OCI-LY1 (cell line): Measurements from ENCODE around the gene FGFR2.

ENCODE experiments used
- EZH2 ChIP-seq: fragments of 200-600 bp; sonication (generic), shearing (Covaris generic); IDR thresholded peaks from 2 replicates; pipeline ENCODE4 v1.8.0; 2017; ENCODE audit warnings: borderline replicate concordance, mixed run types, mild to moderate bottlenecking, antibody characterized with exemption, low read length, moderate library complexity, mixed read lengths
- TF ChIP-seq, protein P1 (sequence below): fragments of 200-600 bp; sonication (generic), shearing (Covaris generic); IDR thresholded peaks from 2 replicates; pipeline ENCODE4 v1.5.1; 2017; ENCODE audit warnings: mild to moderate bottlenecking, antibody characterized with exemption, low read length, moderate library complexity, mixed read lengths

DNA sequence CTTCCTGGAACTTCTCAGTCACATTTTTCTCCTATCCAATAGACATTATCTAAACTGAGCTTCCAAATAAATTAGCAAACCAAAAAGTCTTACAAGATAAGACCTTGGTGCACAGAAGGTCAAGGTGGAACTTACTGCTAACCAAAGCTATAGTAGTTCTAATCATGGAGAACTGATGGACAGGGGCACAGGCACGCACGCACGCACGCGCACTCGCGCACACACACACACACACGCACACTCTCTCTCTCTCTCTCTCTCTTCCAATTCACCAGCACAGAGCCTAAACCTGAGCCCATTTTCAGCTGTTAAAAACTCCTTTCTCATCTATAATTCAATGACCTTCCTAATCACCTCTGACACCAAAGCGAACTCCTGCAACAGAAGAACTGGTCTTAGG, 7.5 kb downstream of the FGFR2 start:
- TF ChIP-seq EZH2, result no peak
- TF ChIP-seq, protein P1, sequence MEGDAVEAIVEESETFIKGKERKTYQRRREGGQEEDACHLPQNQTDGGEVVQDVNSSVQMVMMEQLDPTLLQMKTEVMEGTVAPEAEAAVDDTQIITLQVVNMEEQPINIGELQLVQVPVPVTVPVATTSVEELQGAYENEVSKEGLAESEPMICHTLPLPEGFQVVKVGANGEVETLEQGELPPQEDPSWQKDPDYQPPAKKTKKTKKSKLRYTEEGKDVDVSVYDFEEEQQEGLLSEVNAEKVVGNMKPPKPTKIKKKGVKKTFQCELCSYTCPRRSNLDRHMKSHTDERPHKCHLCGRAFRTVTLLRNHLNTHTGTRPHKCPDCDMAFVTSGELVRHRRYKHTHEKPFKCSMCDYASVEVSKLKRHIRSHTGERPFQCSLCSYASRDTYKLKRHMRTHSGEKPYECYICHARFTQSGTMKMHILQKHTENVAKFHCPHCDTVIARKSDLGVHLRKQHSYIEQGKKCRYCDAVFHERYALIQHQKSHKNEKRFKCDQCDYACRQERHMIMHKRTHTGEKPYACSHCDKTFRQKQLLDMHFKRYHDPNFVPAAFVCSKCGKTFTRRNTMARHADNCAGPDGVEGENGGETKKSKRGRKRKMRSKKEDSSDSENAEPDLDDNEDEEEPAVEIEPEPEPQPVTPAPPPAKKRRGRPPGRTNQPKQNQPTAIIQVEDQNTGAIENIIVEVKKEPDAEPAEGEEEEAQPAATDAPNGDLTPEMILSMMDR, result no peak
